ACHN (cell line): ENCODE data around the gene MED15.

Experiments
- DNase-seq: peaks from one replicate; pipeline ENCODE4 v3.0.0-alpha.2; 2015
- in situ Hi-C: cut with HindIII; loops from 2 replicates; pipeline ENCODE4 v1.10.0; 2017; ENCODE audit warnings: low sequenced_read_pairs, low pct_ligation_motif_present, low pct_unique_long_range_greater_than_20kb

The MED15 gene

DNA sequence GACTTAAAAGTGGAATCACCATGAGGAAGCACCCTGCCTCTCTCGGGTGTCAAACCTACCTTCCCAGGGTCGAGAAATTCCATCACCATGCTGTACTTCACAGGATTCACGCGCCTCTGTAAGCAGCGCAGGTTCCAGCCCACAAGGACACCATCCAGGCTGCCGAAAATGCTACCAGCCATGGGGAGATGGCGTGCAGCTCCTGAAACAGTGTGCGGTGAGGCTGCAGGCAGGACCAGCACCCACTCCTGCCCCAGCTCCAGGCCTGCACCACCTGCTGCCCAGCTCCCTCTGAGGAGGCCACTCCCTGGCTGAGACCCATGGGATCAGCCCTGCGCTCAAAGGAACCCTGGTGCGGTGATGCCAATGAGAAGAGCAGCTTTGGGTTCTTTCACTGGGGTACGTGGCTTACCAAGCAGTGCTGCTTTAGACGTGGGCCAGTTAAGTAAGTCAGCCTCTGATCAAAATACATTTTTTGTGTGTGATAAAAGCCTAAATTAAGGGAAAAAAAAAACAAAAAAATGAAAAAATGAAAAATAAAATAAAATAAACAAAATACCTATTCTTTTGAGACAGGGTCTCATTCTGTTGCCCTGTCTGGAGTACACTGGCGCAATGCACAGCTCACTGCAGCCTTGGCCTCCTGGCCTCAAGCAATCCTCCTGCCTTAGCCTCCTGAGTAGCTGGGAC, 115.4 kb downstream of the MED15 start:
- in situ Hi-C loops, result no loop called here
- DNase-seq, result no peak

- in situ Hi-C loops, result no loop called here
Observed at GRCh38 chr22:20624161-20624616, 116.8 kb downstream of the MED15 start.

GRCh38 chr22:20625270-20625669, 117.9 kb downstream of the MED15 start:
- in situ Hi-C loops, result no loop called here

More at GRCh38 chr22:20624161-20624616, 116.8 kb downstream of the MED15 start:
- DNase-seq, result no peak

GRCh38 chr22:20626811-20627210, 119.4 kb downstream of the MED15 start:
- in situ Hi-C loops, result no loop called here
- no peak for DNase-seq

More at GRCh38 chr22:20625270-20625669, 117.9 kb downstream of the MED15 start:
- DNase-seq, result no peak

DNA sequence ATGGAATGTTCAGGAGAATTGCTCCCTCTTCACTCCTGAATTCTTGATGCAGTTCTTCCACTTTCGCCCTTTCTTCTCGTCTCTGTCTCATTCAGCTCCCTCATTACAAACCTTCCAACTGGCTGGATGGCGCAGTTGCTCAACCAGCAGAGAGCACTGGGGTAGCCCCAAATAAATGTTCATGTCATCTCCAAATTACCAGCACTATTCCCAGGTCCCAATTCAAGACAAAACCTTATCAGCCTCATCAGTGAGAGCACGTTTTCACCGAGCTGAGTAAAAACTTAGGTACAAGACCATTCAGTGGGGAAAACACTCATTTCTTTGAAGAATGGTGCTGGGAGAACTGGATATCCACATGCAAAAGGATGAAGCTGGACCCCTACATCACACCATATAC, 120.0 kb downstream of the MED15 start:
- DNase-seq, result no peak
- in situ Hi-C loops, result no loop called here

- no peak for DNase-seq
- in situ Hi-C loops, result no loop called here
Observed at GRCh38 chr22:20628081-20628939, 120.9 kb downstream of the MED15 start.

DNA sequence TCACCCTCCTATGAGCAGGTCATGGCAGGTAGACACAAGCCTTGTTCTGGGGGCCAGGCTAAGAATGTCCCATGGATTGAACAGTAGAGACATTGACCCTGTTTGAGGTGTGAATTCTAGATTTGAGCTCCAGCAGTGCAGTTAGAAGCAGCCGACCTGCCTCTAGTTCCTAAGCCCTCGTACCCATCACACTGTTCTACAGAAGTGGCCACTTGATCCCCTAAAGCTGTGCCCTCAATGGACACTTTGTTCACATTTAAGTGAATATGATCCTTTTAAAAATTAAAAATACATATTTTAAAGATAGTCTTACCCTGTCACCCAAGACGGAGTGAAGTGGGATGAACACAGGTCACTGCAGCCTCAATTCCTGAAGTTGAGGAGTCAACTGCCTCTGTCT, 122.0 kb downstream of the MED15 start:
- DNase-seq, result no peak
- in situ Hi-C loops, result no loop called here

DNA sequence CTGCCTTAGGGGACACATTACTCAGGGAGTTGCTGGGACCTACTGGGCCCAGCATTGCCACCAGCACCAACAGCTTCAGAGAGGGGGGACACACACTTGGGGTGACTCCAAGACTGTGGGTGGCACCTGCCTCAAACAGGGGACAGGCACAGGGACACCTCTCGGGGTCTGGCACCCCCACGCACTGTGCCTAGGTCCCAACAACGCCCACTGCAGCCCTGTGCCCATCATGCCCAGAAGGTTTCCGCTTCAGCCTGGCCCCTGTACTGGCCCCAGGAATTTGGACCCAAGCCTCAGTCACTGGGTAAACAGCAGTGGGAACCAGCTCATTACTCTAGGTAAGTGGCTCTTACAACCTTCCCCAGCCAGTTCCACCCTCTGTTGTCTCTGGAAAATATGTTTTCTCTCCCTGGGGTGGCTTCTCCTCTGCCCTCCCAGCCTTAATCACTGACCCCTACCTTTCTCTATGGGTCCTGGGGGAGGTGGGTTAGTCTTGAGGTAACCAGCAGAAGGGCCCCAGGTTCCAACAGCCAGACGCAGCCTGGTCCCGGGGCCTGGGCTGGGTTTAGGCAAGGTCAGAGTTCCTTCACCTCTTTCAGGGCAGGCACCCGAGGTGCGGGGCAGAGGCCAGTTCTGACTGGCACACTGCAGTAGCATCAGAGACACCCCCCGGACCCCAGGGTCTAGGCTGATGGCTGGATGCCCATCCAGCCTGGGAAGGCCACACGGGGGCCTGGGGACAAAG, 123.6 kb downstream of the MED15 start:
- in situ Hi-C loops, result no loop called here

DNA sequence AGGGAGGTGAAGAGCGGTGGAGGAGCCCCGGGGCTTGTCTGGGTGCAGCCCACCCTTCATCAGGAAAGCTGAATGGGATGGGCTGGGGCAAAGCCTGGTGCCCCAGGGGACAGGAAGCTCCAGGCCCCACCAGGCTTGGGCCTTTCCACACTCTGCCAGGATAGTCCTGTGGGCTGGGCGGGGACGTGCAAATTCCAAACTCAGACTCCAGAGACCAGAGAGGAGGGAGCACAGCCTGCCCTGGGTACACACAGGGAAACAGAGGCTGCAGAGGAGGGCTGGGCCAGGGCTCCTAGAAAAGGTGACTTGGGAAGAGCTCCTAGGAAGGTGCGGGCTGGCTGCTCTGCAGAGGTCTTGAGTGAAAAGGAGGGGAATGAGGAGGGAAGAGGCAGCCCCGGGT, 124.7 kb downstream of the MED15 start:
- no peak for DNase-seq
- in situ Hi-C loops, result no loop called here

More for the DNA sequence above, 123.6 kb downstream of the MED15 start:
- DNase-seq, result no peak

DNA sequence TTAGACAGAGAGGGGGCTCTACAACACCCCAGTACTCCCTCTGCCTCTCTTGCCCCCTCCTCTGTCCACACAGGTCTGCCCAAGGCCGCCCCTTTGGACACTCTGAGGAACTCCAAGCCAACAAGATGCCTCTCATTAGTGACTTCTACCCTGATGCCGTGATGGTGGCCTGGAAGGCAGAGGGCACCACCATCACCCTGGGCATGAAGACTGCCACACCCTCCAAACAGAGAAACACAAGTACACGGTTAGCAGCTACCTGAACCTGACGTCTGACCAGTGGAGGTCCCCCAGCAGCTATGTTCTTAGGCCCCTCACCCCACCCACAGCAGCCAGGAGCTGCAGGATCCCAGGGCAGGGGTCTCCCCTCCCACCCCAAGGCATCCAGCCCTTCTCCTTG, 125.1 kb downstream of the MED15 start:
- in situ Hi-C loops, result no loop called here
- no peak for DNase-seq

DNA sequence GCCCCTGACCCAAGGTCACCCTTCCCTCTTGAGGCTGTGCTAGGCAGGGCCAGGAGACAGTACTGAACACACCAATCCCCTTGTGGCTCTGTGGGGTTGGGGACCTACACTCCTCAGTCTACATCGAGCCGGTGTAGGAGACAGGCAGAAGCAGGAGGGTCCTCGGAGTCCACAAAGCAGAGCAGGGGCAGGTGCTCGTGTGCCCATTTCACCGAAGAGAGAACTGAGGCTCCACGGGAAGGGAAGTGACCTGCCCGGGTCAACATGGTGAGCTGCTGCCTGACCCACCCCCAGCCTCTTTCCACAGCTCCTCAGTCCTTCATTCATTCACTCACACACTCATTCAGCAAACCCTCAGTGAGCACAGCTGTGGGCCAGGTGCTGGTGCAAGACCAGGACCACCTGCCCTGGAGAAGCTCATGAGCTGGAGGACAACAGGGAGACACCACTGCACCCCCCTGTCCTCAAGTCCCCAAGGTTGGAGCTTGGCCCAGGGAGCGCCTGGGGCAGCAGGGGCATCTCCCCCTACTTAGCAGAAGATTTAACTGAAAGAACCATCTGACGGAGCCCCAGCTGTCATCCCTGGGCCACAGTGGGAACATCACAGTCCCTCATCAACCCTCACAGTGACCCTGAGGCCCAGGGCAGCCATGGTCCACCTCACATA, 127.3 kb downstream of the MED15 start:
- no peak for DNase-seq
- in situ Hi-C loops, result no loop called here

GRCh38 chr22:20635227-20635591, 127.8 kb downstream of the MED15 start:
- DNase-seq, result no peak
- in situ Hi-C loops, result no loop called here

- in situ Hi-C loops, result no loop called here
- no peak for DNase-seq
Observed at GRCh38 chr22:20636075-20636812, 128.8 kb downstream of the MED15 start.

DNA sequence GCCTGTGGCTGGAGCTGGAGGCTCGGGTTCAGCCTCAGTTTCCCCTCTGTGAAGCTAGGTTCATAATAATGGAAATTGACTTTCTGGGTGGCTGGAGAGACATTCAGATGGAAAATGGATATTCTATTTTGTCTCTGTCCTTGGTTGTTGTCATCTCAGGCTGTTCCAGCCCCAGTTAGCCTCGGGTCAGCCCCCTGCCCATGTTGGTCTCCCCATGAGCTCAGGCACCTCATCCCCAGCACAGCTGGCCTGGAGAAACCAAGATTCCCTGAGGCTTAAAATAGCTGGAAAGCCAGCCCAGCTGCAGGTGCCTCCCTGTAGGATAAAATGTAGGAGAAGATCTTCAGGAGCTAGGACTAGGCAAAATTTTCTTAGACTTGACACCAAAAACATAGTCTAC, 129.5 kb downstream of the MED15 start:
- DNase-seq, result no peak
- in situ Hi-C loops, result no loop called here
